HEK293 (cell line): ENCODE data around the gene ARCN1.

Experiments
- ATF2 ChIP-seq: fragments of 450-650 bp; formaldehyde crosslinking; IDR thresholded peaks from 2 replicates; pipeline ENCODE4 v1.5.1; 2016; ENCODE audit warnings: missing biosample characterization, missing genetic modification characterization, low read depth
- CTCF ChIP-seq: fragments of 450-650 bp; formaldehyde crosslinking; IDR thresholded peaks from 2 replicates; pipeline ENCODE4 v1.5.1; 2016; ENCODE audit warnings: missing biosample characterization, missing genetic modification characterization
- TCF7L2 ChIP-seq: IDR thresholded peaks from 2 replicates; pipeline ENCODE4 v1.6.1; 2011; ENCODE audit warnings: low read depth, mild to moderate bottlenecking, inconsistent platforms, low read length, moderate library complexity, borderline replicate concordance
- ZBTB17 ChIP-seq: fragments of 450-650 bp; formaldehyde crosslinking; IDR thresholded peaks from 2 replicates; pipeline ENCODE4 v1.5.1; 2016; ENCODE audit warnings: missing biosample characterization, missing genetic modification characterization
- ZNF132 ChIP-seq: fragments of 450-650 bp; formaldehyde crosslinking; IDR thresholded peaks from 2 replicates; pipeline ENCODE4 v1.5.1; 2017; ENCODE audit warnings: missing biosample characterization, missing genetic modification characterization, borderline replicate concordance
- ZNF677 ChIP-seq: fragments of 450-650 bp; IDR thresholded peaks from 2 replicates; pipeline ENCODE4 v1.5.0; 2018; ENCODE audit warnings: missing biosample characterization, mild to moderate bottlenecking, missing genetic modification characterization, moderate library complexity
- ZNF704 ChIP-seq: fragments of 450-650 bp; formaldehyde crosslinking; IDR thresholded peaks from 2 replicates; pipeline ENCODE4 v1.5.1; 2016; ENCODE audit warnings: missing biosample characterization, missing genetic modification characterization
- ZNF837 ChIP-seq: fragments of 450-650 bp; formaldehyde crosslinking; IDR thresholded peaks from 2 replicates; pipeline ENCODE4 v1.5.1; 2016; ENCODE audit warnings: missing biosample characterization, missing genetic modification characterization
- ZSCAN18 ChIP-seq: fragments of 450-650 bp; formaldehyde crosslinking; IDR thresholded peaks from 2 replicates; pipeline ENCODE4 v1.5.1; 2016; ENCODE audit warnings: missing biosample characterization, missing genetic modification characterization

GRCh38 chr11:118587952-118588351 is 15.7 kb downstream of the ARCN1 start:
- TF ChIP-seq ZNF132 (tag by site-specific recombination) (no peak), ZNF677 (tag by site-specific recombination) (no peak), ATF2 (tag by site-specific recombination) (no peak), CTCF (tag by site-specific recombination) (no peak), ZNF837 (tag by site-specific recombination) (no peak), TCF7L2 (no peak), ZBTB17 (no peak), ZNF704 (tag by site-specific recombination) (no peak), ZSCAN18 (tag by site-specific recombination) (no peak)
